Prostate gland (tissue), 2 donors: Measurements from ENCODE around the gene RTBDN. TPM values are rescaled to one million over a fixed set of nuclear protein-coding genes. Genes with fewer than 3 reads are reported as not detected.

ENCODE experiments used
- DNase-seq: peaks from one replicate; pipeline ENCODE4 v3.0.0-alpha.2; 2019; ENCODE audit warnings: low spot score
- H3K27ac ChIP-seq, 2 donors: fragments of 200-600 bp; sonication (generic); 2 replicates each; pipeline ENCODE4 v1.5.1; 2017 to 2019
- H3K27me3 ChIP-seq: fragments of 200-600 bp; sonication (generic); replicated peaks from 2 replicates; pipeline ENCODE4 v1.5.1; 2019; ENCODE audit not compliant: insufficient read depth
- H3K36me3 ChIP-seq, 2 donors: fragments of 200-600 bp; sonication (generic); 1 replicate in 1 of 2; 2 replicates in 1 of 2; pipeline versions ENCODE4 v1.5.1 to v1.8.1; 2017 to 2019
- H3K4me1 ChIP-seq: fragments of 200-600 bp; sonication (generic); replicated peaks from 2 replicates; pipeline ENCODE4 v1.5.1; 2019
- H3K4me3 ChIP-seq, 2 donors: fragments of 200-600 bp; sonication (generic); 2 replicates each; pipeline ENCODE4 v1.5.1; 2017 to 2019
- H3K9me3 ChIP-seq: fragments of 200-600 bp; sonication (generic); 2 replicates; pipeline ENCODE4 v1.5.1; 2017
- POLR2A ChIP-seq: fragments of 450-650 bp; IDR thresholded peaks from one replicate; pipeline ENCODE4 v1.6.1; 2016; ENCODE audit warnings: antibody characterized with exemption, mild to moderate bottlenecking
- POLR2AphosphoS5 ChIP-seq: sonication (generic); formaldehyde crosslinking; IDR thresholded peaks from one replicate; pipeline ENCODE4 v1.6.1; 2017; ENCODE audit warnings: antibody characterized with exemption
- WGBS: methylation state at CpG from one replicate; pipeline ENCODE4 v1.1.5; 2018; 5-methylcytosine and 5-hydroxymethylcytosine counted together
- intact Hi-C: fragments of 100-400 bp; cut with DNase I; formaldehyde crosslinking; loops from one replicate; pipeline ENCODE4 v1.14.2; 2022
- total RNA-seq, 2 donors: library from RNA; depleted of rRNA; stranded (reverse); fragments of >200 nt; gene quantifications; one replicate each; pipeline ENCODE4 v1.1.0, GENCODE V29; 2016
- TF ChIP-seq, protein P1 (sequence below), 4 experiments: fragments of 200-600 bp in 2 of 4; fragments of 450-650 bp in 2 of 4; sonication (generic) in 2 of 4; IDR thresholded peaks; 1 replicate in 3 of 4; 2 replicates in 1 of 4; pipeline ENCODE4 v1.5.1; 2016 to 2019; ENCODE audit warnings: antibody characterized with exemption in 4 of 4, mild to moderate bottlenecking in 2 of 4, moderate library complexity in 2 of 4

RTBDN gene
- total RNA-seq, 2 donors from 2014 or later = 1.1 TPM; not detected in 1

DNA sequence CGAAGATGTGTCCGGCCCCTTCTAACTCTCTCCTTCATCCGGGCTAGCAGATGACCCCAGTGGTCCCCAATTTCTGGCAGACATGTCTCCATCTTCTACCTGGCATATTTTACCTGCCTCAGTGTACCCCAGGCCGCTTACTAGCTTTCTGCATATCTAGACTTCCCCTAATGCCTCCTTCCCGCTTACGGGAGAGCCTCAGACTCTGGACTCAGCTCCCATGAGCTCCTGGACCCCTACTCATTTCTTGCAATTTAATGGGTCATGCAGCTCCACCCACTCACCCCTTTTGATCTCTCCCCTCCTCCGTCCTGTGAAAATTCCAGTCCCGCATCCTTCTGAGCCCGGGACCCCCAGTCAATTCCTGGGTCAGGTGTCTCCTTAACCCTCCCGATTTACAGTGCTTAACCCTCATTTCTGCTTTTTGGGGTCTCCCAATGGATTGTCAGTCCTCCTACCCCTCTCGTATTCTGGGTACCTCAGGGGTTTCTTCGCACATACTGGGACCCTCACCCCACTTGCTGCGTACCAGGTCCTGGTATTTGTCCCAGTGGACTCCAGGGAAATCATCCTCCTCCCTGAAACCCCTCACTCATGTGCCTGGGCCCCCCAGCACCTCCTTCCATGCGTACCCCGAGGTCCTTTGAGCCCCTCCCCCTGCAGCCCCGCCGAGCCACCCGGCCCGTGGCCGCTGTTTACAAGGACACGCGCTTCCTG, 43.6 kb downstream of the RTBDN start:
- TF ChIP-seq POLR2A (no peak), POLR2AphosphoS5 (no peak)
- TF ChIP-seq, protein P1, sequence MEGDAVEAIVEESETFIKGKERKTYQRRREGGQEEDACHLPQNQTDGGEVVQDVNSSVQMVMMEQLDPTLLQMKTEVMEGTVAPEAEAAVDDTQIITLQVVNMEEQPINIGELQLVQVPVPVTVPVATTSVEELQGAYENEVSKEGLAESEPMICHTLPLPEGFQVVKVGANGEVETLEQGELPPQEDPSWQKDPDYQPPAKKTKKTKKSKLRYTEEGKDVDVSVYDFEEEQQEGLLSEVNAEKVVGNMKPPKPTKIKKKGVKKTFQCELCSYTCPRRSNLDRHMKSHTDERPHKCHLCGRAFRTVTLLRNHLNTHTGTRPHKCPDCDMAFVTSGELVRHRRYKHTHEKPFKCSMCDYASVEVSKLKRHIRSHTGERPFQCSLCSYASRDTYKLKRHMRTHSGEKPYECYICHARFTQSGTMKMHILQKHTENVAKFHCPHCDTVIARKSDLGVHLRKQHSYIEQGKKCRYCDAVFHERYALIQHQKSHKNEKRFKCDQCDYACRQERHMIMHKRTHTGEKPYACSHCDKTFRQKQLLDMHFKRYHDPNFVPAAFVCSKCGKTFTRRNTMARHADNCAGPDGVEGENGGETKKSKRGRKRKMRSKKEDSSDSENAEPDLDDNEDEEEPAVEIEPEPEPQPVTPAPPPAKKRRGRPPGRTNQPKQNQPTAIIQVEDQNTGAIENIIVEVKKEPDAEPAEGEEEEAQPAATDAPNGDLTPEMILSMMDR (IDR thresholded peaks at IDR 0.05) = no peak
- Histone ChIP-seq H3K27me3 (no peaks in the 10 kb centered on the region), H3K4me3 (peak overlapping the region; percentile 79 to 85), H3K9me3 (no peaks in the 10 kb centered on the region), H3K27ac (peak overlapping the region; percentile 100), H3K4me1 (peaks cover 39% of the 10 kb centered on the region), H3K36me3 (no peaks in the 10 kb centered on the region)
- no peak for DNase-seq
- intact Hi-C loops = loop anchor here (10.0 kb wide), 1 partner anchor 66 kb away; the partner anchor contains the start of gene TNPO2
- WGBS = 2% methylated on average over 22 of the region's 22 CpGs

- H3K36me3 ChIP-seq = no peaks in the 10 kb centered on the region
- intact Hi-C loops = loop anchor here (10.0 kb wide), 1 partner anchor 65 kb away; the partner anchor contains the start of gene TNPO2
- peak overlapping the region; percentile 100 for H3K27ac ChIP-seq
- 1% methylated on average over 34 of the region's 56 CpGs for WGBS
- peaks cover 46% of the 10 kb centered on the region for H3K4me1 ChIP-seq
- TF ChIP-seq POLR2A = peak; percentile 79
- peak; percentile 92 for TF ChIP-seq POLR2AphosphoS5
- TF ChIP-seq, protein P1 (IDR thresholded peaks at IDR 0.05) = peak in 1 of 4 experiments; percentile 19
- no peaks in the 10 kb centered on the region for H3K9me3 ChIP-seq
- peak; percentile 94 for DNase-seq
- H3K27me3 ChIP-seq = no peaks in the 10 kb centered on the region
- H3K4me3 ChIP-seq = peak overlapping the region; percentile 79 to 85
Observed at GRCh38 chr19:12789904-12790619, 44.3 kb downstream of the RTBDN start.

- H3K27ac ChIP-seq = peak overlapping the region; percentile 100
- peaks cover 54% of the 10 kb centered on the region for H3K4me1 ChIP-seq
- no peaks in the 10 kb centered on the region for H3K9me3 ChIP-seq
- H3K36me3 ChIP-seq = no peaks in the 10 kb centered on the region
- TF ChIP-seq POLR2AphosphoS5 (no peak), POLR2A (no peak)
- TF ChIP-seq, protein P1 (IDR thresholded peaks at IDR 0.05) = no peak
- intact Hi-C loops = no loop called here
- 2% methylated on average over 18 of the region's 46 CpGs for WGBS
- peak overlapping the region; percentile 79 to 85 for H3K4me3 ChIP-seq
- no peaks in the 10 kb centered on the region for H3K27me3 ChIP-seq
- no peak for DNase-seq
Observed at GRCh38 chr19:12789098-12789903, 45.1 kb downstream of the RTBDN start.

GRCh38 chr19:12788682-12789097, 45.7 kb downstream of the RTBDN start:
- Histone ChIP-seq H3K27ac (peak overlapping the region; percentile 100), H3K4me3 (peak overlapping the region; percentile 79 to 85), H3K27me3 (no peaks in the 10 kb centered on the region), H3K4me1 (peaks cover 57% of the 10 kb centered on the region), H3K36me3 (no peaks in the 10 kb centered on the region), H3K9me3 (no peaks in the 10 kb centered on the region)
- TF ChIP-seq POLR2A = no peak
- TF ChIP-seq POLR2AphosphoS5 = peak; percentile 35
- 2% methylated on average over 12 of the region's 12 CpGs for WGBS
- intact Hi-C loops = no loop called here
- DNase-seq = peak; percentile 71
